ENCODE data around the gene CEP170B.

- TF ChIP-seq CTCF (IDR thresholded peaks at IDR 0.05) (no peak), CBX8 (IDR thresholded peaks at IDR 0.05) (no peak), RFX5 (IDR thresholded peaks at IDR 0.05) (no peak), KDM1A (IDR thresholded peaks at IDR 0.05; ENCODE audit: low read depth) (no peak), MYC (IDR thresholded peaks at IDR 0.05; ENCODE audit: borderline replicate concordance, low read length) (no peak), JUN (IDR thresholded peaks at IDR 0.05) (no peak), RCOR1 (IDR thresholded peaks at IDR 0.05; ENCODE audit: low read depth, low read length) (no peak)
These were observed 24.3 kb downstream of the CEP170B start for GRCh38 chr14:104889375-104889757.
